Upper lobe of left lung (tissue), 4 donors: ENCODE measurements around the gene F5.

Experiments
- CTCF ChIP-seq, 6 experiments: fragments of 450-650 bp in 4 of 6; fragments of 200-600 bp in 2 of 6; sonication (generic) in 2 of 6; IDR thresholded peaks; one replicate each; pipeline ENCODE4 v1.5.1; 2016 to 2019; ENCODE audit warnings: antibody characterized with exemption in 6 of 6
- POLR2A ChIP-seq, 4 donors: fragments of 450-650 bp; IDR thresholded peaks; one replicate each; pipeline ENCODE4 v1.5.1; 2016 to 2017; ENCODE audit warnings: antibody characterized with exemption in 4 of 4, mild to moderate bottlenecking in 2 of 4
- POLR2AphosphoS5 ChIP-seq, 2 donors: sonication (generic); formaldehyde crosslinking; IDR thresholded peaks; one replicate each; pipeline ENCODE4 v1.5.1; 2017; ENCODE audit warnings: antibody characterized with exemption in 2 of 2

GRCh38 chr1:169509354-169509753 is 76.9 kb downstream of the F5 start:
- TF ChIP-seq POLR2A (IDR thresholded peaks at IDR 0.05) (no peak), CTCF (IDR thresholded peaks at IDR 0.05) (no peak), POLR2AphosphoS5 (IDR thresholded peaks at IDR 0.05) (no peak)
